ENCODE measurements around the gene AUTS2.

- TF ChIP-seq, protein P1, sequence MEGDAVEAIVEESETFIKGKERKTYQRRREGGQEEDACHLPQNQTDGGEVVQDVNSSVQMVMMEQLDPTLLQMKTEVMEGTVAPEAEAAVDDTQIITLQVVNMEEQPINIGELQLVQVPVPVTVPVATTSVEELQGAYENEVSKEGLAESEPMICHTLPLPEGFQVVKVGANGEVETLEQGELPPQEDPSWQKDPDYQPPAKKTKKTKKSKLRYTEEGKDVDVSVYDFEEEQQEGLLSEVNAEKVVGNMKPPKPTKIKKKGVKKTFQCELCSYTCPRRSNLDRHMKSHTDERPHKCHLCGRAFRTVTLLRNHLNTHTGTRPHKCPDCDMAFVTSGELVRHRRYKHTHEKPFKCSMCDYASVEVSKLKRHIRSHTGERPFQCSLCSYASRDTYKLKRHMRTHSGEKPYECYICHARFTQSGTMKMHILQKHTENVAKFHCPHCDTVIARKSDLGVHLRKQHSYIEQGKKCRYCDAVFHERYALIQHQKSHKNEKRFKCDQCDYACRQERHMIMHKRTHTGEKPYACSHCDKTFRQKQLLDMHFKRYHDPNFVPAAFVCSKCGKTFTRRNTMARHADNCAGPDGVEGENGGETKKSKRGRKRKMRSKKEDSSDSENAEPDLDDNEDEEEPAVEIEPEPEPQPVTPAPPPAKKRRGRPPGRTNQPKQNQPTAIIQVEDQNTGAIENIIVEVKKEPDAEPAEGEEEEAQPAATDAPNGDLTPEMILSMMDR (IDR thresholded peaks at IDR 0.05) = no peak
- TF ChIP-seq POLR2A (IDR thresholded peaks at IDR 0.05) (no peak), POLR2AphosphoS5 (IDR thresholded peaks at IDR 0.05) (no peak), EP300 (IDR thresholded peaks at IDR 0.05; ENCODE audit: low read depth) (no peak)
Observed at GRCh38 chr7:70554646-70555045, 956.4 kb downstream of the AUTS2 start.
